ENCODE measurements around the gene TAF11L2.
"Not testable (repeated sequence)": the region's sequence is repeated elsewhere in the genome, so short reads cannot be mapped to it uniquely, and the experiment has no call there.

TAF11L2 gene

DNA sequence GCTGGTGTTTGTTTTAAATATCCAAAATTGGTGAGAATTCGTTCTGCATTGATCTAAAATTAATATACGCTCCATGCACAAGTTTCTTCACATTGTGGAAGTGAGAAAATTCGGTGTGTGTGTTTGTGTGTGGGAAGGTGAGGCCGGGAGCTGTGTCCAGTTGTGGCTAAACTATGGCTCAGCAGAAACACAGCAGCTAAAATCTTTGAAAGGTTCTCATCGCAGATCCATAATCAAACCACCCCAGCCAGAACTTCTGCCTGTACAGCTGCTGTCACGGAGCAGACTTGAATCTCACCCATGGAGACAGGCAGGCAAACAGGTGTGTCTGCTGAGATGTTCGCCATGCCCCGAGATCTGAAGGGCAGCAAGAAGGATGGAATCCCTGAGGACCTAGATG, at the start of gene TAF11L2:
Gene TAF11L2, plus strand, starts transcription at position 301 of the 400 bp plus-strand sequence.
- H3K79me2 ChIP-seq (ENCODE audit: insufficient read depth, low read length); H3K9me3 ChIP-seq (ENCODE audit: insufficient read depth, low read length); H3K36me3 ChIP-seq (ENCODE audit: low read length); H4K20me1 ChIP-seq (ENCODE audit: low read depth, low read length); H2AFZ ChIP-seq (ENCODE audit: low read depth, low read length, severe bottlenecking); H3K27ac ChIP-seq (ENCODE audit: low read depth, low read length); H3K4me2 ChIP-seq (ENCODE audit: low read depth, low read length, poor library complexity, severe bottlenecking); H3K9ac ChIP-seq (ENCODE audit: low read length); H3K4me3 ChIP-seq (ENCODE audit: insufficient read depth, low read length, poor library complexity, severe bottlenecking); H3F3A ChIP-seq (ENCODE audit: insufficient read depth); H3K27me3 ChIP-seq (ENCODE audit: low read length); H3K9me2 ChIP-seq (replicated peaks; ENCODE audit: insufficient read depth, low read length): not testable (repeated sequence)

DNA sequence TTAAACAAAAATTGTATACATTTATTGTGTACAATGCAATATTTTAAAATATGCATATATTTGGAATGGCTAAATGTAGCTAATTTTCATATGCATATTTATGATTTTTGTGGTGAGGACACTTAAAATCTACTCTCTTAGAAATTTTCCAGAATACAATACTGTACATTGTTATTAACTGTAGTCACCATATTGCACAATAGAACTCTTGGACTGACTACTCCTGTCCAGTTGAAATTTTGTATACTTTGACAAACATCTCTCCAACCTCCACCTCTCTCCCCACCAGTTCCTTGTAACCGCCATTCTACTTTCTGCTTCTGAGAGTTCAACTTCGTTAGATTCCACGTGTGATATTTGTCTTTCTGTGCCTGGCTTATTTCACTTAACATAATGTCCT, 49.2 kb upstream of the TAF11L2 start:
- Histone ChIP-seq H2AFZ (ENCODE audit: low read depth, low read length, severe bottlenecking) (no peak overlapping the region), H3K9ac (ENCODE audit: low read length) (no peak overlapping the region), H3K4me3 (ENCODE audit: insufficient read depth, low read length, poor library complexity, severe bottlenecking) (no peak overlapping the region), H3K27me3 (ENCODE audit: low read length) (no peaks in the 10 kb centered on the region), H3K9me2 (replicated peaks; ENCODE audit: insufficient read depth, low read length) (no peaks in the 10 kb centered on the region), H3K79me2 (ENCODE audit: insufficient read depth, low read length) (no peaks in the 10 kb centered on the region), H3K27ac (ENCODE audit: low read depth, low read length) (no peak overlapping the region), H3K9me3 (ENCODE audit: insufficient read depth, low read length) (no peaks in the 10 kb centered on the region), H3K36me3 (ENCODE audit: low read length) (no peaks in the 10 kb centered on the region), H4K20me1 (ENCODE audit: low read depth, low read length) (no peaks in the 10 kb centered on the region), H3F3A (ENCODE audit: insufficient read depth) (no peaks in the 10 kb centered on the region), H3K4me2 (ENCODE audit: low read depth, low read length, poor library complexity, severe bottlenecking) (no peak overlapping the region)
- TF ChIP-seq CTCF (IDR thresholded peaks at IDR 0.05; ENCODE audit: insufficient read depth, low read length, poor library complexity, severe bottlenecking) = no peak
- TF ChIP-seq EZH2phosphoT487 (conservative IDR thresholded peaks at IDR 0.05; ENCODE audit: low read length) = no peak

- no peak overlapping the region for H2AFZ ChIP-seq (ENCODE audit: low read depth, low read length, severe bottlenecking)
- no peaks in the 10 kb centered on the region for H3K79me2 ChIP-seq (ENCODE audit: insufficient read depth, low read length)
- no peaks in the 10 kb centered on the region for H4K20me1 ChIP-seq (ENCODE audit: low read depth, low read length)
- H3K9me3 ChIP-seq (ENCODE audit: insufficient read depth, low read length) = no peaks in the 10 kb centered on the region
- no peaks in the 10 kb centered on the region for H3K9me2 ChIP-seq (replicated peaks; ENCODE audit: insufficient read depth, low read length)
- H3K9ac ChIP-seq (ENCODE audit: low read length) = no peak overlapping the region
- no peaks in the 10 kb centered on the region for H3K36me3 ChIP-seq (ENCODE audit: low read length)
- H3K4me2 ChIP-seq (ENCODE audit: low read depth, low read length, poor library complexity, severe bottlenecking) = no peak overlapping the region
- no peaks in the 10 kb centered on the region for H3F3A ChIP-seq (ENCODE audit: insufficient read depth)
- no peak overlapping the region for H3K4me3 ChIP-seq (ENCODE audit: insufficient read depth, low read length, poor library complexity, severe bottlenecking)
- no peak overlapping the region for H3K27ac ChIP-seq (ENCODE audit: low read depth, low read length)
- H3K27me3 ChIP-seq (ENCODE audit: low read length) = no peaks in the 10 kb centered on the region
- TF ChIP-seq CTCF (IDR thresholded peaks at IDR 0.05; ENCODE audit: insufficient read depth, low read length, poor library complexity, severe bottlenecking) = no peak
- no peak for TF ChIP-seq EZH2phosphoT487 (conservative IDR thresholded peaks at IDR 0.05; ENCODE audit: low read length)
These were observed 45.1 kb upstream of the TAF11L2 start for GRCh38 chr5:17452936-17453335.

- no peaks in the 10 kb centered on the region for H3K9me3 ChIP-seq (ENCODE audit: insufficient read depth, low read length)
- no peaks in the 10 kb centered on the region for H3K79me2 ChIP-seq (ENCODE audit: insufficient read depth, low read length)
- TF ChIP-seq EZH2phosphoT487 (conservative IDR thresholded peaks at IDR 0.05; ENCODE audit: low read length) (no peak), CTCF (IDR thresholded peaks at IDR 0.05; ENCODE audit: insufficient read depth, low read length, poor library complexity, severe bottlenecking) (no peak)
- no peaks in the 10 kb centered on the region for H3K9me2 ChIP-seq (replicated peaks; ENCODE audit: insufficient read depth, low read length)
- no peak overlapping the region for H3K4me2 ChIP-seq (ENCODE audit: low read depth, low read length, poor library complexity, severe bottlenecking)
- no peak overlapping the region for H3K4me3 ChIP-seq (ENCODE audit: insufficient read depth, low read length, poor library complexity, severe bottlenecking)
- H3K36me3 ChIP-seq (ENCODE audit: low read length) = no peaks in the 10 kb centered on the region
- no peak overlapping the region for H2AFZ ChIP-seq (ENCODE audit: low read depth, low read length, severe bottlenecking)
- no peak overlapping the region for H3K27ac ChIP-seq (ENCODE audit: low read depth, low read length)
- no peaks in the 10 kb centered on the region for H4K20me1 ChIP-seq (ENCODE audit: low read depth, low read length)
- H3K9ac ChIP-seq (ENCODE audit: low read length) = no peak overlapping the region
- no peaks in the 10 kb centered on the region for H3F3A ChIP-seq (ENCODE audit: insufficient read depth)
- H3K27me3 ChIP-seq (ENCODE audit: low read length) = no peaks in the 10 kb centered on the region
These were observed 42.1 kb upstream of the TAF11L2 start for GRCh38 chr5:17455942-17456341.

Measured in SU-DHL-6 (cell line).